ENCODE results near the gene KLHDC10. TPM values are rescaled to one million over a fixed set of nuclear protein-coding genes. Genes with fewer than 3 reads are reported as not detected.
"Not testable (repeated sequence)": the region's sequence is repeated elsewhere in the genome, so short reads cannot be mapped to it uniquely, and the experiment has no call there.

Gene KLHDC10
- total RNA-seq, 1 donor from 2014 or later = 35.2 TPM

DNA sequence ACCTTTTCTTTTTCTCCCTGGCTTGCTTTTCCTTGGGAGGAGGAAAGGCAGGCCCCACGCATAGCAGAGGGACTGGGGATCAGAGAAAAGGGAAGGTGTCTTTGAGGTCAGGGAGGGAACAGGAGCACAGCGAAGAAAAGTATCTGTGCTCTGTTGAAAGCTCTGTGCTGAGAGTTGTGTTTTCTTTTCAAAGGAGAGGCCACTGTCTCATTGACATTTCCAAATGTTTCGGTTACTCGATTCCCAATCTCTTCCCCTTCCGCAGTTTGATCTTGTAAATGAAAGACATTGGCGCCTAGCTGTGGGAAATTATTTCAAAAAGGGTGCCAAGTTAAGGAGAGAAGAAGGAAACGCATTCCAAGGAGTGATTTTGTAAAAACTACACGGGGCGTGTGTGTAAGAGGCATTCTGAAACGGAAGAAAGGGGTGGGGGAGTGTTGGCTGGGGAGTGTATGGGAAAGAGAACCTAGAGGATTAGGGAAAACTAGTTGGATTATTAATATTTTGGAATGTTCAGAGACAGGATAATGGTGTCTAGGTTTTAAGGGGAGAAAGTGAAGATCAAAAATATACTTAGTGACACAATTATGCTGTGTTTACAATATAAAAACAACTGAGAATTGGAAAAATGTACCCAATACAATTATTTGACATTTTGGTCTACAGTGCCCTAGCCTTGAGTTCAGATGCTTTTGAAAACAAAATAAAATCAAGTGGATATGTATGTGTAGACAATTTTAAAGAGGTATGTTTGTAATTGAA is 708 bp downstream of the KLHDC10 start:
- no peak for ATAC-seq
- no peak for DNase-seq (ENCODE audit: low spot score)
- intact Hi-C loops (cut with DNase I) = no loop called here

DNA sequence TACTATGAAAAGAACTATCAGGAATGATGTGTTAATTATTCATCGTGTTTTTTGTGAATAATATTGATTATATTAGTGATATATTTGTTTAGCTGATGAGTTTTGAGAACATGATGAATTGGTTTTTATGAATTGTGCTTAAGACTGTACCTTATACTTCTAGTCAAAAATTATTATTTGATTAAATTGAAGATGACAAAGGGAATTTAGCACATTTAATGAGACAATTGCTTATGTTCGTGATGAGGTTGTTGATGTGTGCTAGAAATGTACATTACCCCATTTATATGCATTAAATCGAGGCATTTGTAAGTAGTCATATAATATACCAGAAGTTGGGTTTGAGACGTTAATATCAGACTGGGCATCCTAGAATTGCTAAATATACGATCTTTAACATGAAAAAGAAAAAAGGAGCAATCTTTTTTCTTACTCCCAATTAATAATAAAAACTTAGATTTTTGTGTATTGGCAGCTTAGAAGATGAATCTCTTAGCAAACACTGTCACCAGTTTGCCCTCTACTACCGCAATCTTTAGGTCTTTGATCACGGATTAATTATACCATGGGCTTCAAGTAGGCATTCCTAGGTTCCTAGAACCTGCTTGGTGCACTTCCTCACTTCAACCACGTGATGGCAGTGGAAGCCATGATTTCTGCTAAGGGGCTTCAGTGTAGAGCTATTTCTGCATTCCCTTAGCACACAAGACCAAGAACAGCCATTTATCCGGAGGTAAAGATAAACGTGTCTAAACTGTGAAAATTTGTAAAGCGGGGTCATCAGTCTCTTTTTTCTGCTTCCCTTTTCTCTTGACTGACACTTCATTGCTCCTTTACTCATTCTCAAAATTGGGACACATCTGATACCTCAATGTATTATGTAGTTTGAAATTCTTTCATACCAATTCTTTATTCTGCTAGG is 1.6 kb downstream of the KLHDC10 start:
- ATAC-seq (peak; percentile 51), DNase-seq (ENCODE audit: low spot score) (no peak)
- intact Hi-C loops (cut with DNase I) = no loop called here

- ATAC-seq = no peak
- no peak for DNase-seq (ENCODE audit: low spot score)
- intact Hi-C loops (cut with DNase I) = no loop called here
Observed at GRCh38 chr7:130079846-130080394, 9.6 kb downstream of the KLHDC10 start.

DNA sequence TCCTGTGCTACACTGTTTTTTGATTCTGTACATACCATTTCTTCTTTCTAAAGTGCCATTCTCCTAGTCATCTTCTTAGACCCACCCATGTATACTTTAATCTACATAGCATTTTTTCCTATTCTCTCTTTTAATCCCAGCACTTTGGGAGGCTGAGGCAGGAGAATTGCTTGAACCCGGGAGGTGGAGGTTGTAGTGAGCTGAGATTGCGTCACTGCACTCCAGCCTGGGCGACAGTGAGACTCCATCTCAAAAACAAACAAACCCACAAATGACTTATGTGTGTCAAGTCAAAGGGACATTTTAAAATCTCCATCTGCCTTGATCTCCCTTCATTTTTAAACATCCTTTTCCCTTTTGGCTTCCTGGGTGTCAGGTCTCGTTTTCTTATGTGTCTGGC is 13.2 kb downstream of the KLHDC10 start:
- intact Hi-C loops (cut with DNase I); DNase-seq (ENCODE audit: low spot score); ATAC-seq: not testable (repeated sequence)

DNA sequence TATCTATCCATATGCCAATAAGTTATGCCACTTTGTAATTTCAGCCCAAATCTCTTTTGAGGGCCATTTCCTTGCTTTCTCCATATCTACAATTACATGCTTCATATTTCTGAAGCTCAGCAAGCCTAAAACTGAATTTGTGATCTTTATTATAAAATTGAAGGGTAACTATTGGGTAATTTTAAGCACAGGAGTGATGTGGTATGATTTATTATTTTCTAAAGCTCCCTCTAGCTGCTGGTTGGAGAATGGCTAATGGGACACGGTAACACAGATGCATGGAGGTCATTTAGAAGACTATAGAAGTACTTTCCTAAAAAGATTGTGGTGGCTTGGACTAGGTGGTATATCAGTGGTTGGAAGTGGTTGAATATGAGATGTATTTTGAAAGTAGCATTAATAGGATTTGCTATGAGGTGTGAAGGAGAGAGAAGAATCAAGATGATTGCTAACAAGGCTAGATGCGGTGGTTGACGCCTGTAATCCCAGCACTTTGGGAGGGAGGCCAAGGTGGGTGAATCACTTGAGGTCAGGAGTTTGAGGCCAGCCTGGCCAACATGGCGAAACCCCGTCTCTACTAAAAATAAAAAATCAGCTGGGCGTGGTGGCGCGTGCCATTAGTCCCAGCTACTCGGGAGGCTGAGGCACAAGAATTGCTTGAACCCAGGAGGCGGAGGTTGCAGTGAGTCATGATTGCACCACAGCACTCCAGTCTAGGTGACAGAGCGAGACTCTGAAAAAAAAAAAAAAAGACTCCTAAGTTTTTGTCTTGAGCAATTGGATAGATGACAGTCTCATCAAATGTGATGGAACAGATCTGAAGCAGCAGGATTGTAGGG is 13.9 kb downstream of the KLHDC10 start:
- DNase-seq (ENCODE audit: low spot score) (no peak), ATAC-seq (no peak)
- intact Hi-C loops (cut with DNase I) = no loop called here

- ATAC-seq; DNase-seq (ENCODE audit: low spot score); intact Hi-C loops (cut with DNase I): not testable (repeated sequence)
Observed at GRCh38 chr7:130085235-130085634, 14.9 kb downstream of the KLHDC10 start.

DNA sequence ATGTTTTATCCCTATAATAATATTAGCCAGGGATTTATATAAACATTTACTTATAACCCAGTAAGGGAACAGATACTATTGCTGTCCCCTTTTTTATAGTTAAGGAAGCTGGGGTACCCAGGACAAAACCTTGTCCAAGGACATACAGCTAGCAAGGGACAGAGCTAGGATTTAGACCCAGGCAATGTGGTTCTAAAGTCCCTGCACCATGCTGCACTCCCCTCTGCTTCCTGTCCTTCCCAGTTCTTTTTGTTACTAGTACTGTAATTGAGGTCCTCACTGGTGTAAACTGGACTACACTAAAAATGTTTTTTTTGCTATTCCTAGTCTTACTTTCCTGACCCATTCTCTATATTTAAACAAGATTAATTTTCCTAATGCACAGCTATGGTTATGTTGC is 16.6 kb downstream of the KLHDC10 start:
- intact Hi-C loops (cut with DNase I) = no loop called here
- ATAC-seq = no peak
- no peak for DNase-seq (ENCODE audit: low spot score)

- intact Hi-C loops (cut with DNase I) = no loop called here
- DNase-seq (ENCODE audit: low spot score) (no peak), ATAC-seq (no peak)
Observed at GRCh38 chr7:130087364-130087763, 17.0 kb downstream of the KLHDC10 start.

DNA sequence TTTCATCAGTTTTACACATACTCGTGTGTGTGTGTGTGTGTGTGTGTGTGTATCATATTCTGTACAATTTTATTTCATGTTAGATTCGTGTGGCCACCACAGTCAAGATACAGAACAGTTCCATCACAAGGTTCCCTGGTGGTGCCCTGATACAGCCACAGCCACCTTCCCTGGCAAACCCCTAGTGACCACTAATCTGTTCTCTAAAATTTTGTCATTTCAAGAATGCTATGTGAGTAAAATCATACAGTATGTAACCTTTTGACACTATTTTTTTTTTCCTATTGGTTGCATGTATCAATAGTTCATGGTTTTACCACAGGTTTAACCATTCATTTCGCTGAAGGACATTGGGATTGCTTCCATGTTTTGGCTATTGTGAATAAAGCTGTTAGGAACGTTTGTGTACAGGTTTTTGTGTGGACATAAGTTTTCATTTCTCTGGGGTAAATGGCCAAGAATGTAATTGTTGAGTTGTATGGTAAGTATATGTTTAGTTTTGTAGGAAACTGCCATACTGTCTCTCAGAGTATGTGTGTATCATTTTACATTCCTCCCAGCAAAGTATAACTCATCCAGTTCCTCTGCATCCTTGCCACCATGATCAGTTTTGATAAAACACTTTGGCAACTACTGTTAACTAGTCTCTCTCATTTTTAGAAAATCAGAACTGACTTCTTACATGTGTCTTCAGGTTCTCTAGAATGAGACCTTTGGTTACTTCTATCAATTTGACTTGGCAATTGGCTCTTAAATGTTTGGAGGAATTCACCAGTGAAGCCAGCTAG is 20.6 kb downstream of the KLHDC10 start:
- no peak for ATAC-seq
- intact Hi-C loops (cut with DNase I) = no loop called here

GRCh38 chr7:130091999-130092398 is 21.7 kb downstream of the KLHDC10 start:
- ATAC-seq (no peak), DNase-seq (ENCODE audit: low spot score) (no peak)
- intact Hi-C loops (cut with DNase I) = no loop called here

More for the DNA sequence above, 20.6 kb downstream of the KLHDC10 start:
- no peak for DNase-seq (ENCODE audit: low spot score)

DNA sequence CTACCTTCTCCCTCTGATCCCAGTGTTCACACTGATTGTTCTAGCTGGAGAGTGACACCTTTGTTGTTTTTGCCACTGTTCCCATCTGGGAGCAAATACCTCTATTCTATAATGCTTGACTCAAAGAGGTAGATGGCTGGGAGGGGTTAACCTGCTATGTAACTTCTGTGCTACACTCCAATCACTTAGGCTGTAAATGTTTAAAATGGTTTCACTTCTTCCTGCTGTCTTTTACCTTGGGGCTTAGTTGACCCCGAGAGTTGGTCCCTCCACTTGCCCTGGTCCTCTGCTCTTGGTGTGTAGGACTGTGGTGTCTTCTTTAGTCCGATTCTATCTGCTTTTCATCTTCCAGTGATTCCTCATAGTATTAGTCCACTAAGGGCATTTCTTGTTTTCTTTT is 22.3 kb downstream of the KLHDC10 start:
- ATAC-seq = no peak
- intact Hi-C loops (cut with DNase I) = no loop called here
- no peak for DNase-seq (ENCODE audit: low spot score)

GRCh38 chr7:130095812-130096211 is 25.5 kb downstream of the KLHDC10 start:
- intact Hi-C loops (cut with DNase I) = no loop called here
- DNase-seq (ENCODE audit: low spot score) (no peak), ATAC-seq (peak; percentile 91)

DNA sequence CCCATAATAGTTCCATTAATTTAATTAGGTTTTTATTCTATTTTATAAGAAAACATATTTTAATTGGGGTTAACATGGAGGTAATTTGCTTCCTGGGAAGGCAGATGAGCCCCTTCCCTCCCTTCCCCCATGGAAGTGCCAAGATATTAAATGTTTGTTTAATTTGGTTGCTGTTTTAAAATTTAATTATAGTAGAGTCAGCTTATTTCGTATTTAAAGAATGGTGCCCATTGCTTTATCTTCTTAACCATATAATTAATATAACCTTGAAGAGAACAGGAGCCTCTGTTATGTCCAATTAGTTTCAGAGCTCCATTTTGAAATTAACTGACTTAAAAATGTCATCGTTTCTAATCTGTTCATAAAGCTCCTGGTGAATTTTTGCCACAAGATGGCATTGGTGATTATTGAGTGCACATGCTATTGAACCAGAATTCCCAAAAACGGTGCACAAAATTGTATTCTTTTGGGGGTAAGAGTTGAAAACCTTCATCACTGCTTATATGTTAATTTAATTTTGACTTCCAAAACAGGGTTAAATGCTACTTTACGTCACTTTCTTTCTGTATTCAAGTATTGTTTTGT is 26.0 kb downstream of the KLHDC10 start:
- ATAC-seq (no peak), DNase-seq (ENCODE audit: low spot score) (no peak)
- intact Hi-C loops (cut with DNase I) = no loop called here

GRCh38 chr7:130099331-130099730 is 29.0 kb downstream of the KLHDC10 start:
- ATAC-seq (no peak), DNase-seq (ENCODE audit: low spot score) (no peak)
- intact Hi-C loops (cut with DNase I) = no loop called here

DNA sequence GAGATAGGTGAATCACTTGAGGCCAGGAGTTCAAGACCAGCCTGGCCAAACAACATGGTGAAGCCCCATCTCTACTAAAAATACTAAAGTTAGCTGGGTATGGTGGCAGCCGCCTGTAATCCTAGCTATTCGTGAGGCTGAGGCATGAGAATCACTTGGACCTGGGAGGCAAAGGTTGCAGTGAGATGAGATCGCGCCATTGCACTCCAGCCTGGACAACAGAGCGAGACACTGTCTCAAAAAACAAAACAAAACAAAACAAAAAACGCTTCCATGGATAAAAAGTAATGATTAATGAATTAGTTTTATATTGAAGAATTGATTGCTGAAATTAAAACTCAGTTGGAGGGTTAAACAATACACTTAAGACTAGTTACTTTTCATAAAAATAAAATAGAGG is 32.3 kb downstream of the KLHDC10 start:
- DNase-seq (ENCODE audit: low spot score) (no peak), ATAC-seq (no peak)
- intact Hi-C loops (cut with DNase I) = no loop called here

DNA sequence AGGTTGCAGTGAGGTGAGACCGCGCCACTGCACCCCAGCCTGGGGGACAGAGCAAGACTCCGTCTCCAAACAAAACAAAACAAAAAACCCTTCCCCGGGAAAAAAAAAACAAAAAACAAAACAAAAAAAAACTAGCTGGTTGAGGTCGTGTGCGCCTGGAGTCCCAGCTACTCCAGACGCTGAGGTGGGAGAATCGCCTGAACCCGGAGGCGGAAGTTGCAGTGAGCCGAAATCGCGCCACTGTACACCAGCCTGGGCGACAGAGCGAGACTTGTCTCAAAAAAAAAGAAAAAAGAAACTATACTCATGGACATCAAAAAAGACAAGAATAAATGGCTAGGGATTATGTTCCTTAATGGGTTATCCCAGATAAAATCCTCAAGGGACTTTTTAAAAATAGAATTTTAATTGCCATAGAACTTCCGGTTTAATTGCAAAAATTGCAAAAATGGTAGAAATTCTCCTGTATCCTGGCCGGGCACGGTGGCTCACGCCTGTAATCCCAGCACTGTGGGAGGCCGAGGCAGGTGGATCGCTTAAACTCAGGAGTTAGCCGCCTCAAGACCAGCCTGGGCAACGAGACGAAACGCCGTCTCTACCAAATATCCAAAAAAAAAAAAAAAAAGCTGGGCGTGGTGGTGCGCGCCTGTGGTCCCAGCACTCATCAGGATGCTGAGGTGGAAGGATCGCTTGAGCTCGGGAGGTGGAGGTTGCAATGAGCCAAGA is 37.8 kb downstream of the KLHDC10 start:
- DNase-seq (ENCODE audit: low spot score) = no peak
- intact Hi-C loops (cut with DNase I) = no loop called here
- ATAC-seq = no peak

DNA sequence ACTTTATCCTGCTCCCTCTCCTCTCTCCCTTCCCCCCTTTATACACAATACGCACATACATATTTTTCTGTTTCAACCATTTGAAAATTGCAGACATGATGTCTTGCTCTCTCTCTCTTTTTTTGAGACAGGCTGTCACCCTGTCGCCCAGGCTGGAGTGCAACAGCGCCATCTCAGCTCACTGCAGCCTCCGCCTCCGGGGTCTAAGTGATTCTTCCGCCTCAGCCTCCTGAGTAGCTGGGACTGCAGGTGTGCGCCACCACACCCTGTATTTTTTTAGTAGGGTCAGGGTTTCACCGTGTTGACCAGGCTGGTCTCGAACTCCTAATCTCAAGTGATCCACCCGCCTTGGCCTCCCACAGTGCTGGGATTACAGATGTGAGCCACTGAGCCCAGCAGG is 38.5 kb downstream of the KLHDC10 start:
- ATAC-seq (no peak), DNase-seq (ENCODE audit: low spot score) (no peak)
- intact Hi-C loops (cut with DNase I) = no loop called here
